ENCODE measurements around the gene ANKMY1.

DNA sequence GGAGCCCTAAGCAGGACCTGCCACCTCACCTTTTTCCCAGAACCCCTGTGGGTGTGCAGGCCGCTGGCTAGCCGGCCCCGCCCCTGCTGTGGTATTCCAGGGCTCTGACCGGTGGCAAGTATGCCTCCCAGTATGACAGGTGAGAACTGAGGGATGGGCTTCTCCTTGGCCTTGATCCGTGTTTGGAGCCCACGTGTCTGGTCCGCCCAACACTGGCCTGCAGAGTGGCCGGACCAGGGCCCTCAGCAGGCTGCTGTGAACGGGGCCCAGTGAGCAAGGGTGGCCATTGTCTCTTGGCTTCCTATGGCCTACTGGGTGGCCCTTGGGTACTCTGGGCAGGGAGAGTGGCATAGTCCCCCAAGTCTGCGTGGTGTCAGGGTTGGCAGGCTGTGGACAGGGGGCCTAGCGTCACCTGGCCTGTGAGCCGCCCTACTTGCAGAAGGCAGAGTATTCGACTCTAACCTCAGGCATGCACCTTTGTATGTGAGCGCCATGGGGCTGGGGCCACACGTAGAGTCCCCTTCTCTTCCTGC, 12.3 kb upstream of the ANKMY1 start:
- TF ChIP-seq, protein P1, sequence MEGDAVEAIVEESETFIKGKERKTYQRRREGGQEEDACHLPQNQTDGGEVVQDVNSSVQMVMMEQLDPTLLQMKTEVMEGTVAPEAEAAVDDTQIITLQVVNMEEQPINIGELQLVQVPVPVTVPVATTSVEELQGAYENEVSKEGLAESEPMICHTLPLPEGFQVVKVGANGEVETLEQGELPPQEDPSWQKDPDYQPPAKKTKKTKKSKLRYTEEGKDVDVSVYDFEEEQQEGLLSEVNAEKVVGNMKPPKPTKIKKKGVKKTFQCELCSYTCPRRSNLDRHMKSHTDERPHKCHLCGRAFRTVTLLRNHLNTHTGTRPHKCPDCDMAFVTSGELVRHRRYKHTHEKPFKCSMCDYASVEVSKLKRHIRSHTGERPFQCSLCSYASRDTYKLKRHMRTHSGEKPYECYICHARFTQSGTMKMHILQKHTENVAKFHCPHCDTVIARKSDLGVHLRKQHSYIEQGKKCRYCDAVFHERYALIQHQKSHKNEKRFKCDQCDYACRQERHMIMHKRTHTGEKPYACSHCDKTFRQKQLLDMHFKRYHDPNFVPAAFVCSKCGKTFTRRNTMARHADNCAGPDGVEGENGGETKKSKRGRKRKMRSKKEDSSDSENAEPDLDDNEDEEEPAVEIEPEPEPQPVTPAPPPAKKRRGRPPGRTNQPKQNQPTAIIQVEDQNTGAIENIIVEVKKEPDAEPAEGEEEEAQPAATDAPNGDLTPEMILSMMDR (IDR thresholded peaks at IDR 0.05): no peak
- TF ChIP-seq POLR2A (IDR thresholded peaks at IDR 0.05): no peak
